ENCODE results near the gene IFT25.
A peak's percentile ranks its signal among the peaks of the same experiment; 100 is the strongest.

The IFT25 gene

DNA sequence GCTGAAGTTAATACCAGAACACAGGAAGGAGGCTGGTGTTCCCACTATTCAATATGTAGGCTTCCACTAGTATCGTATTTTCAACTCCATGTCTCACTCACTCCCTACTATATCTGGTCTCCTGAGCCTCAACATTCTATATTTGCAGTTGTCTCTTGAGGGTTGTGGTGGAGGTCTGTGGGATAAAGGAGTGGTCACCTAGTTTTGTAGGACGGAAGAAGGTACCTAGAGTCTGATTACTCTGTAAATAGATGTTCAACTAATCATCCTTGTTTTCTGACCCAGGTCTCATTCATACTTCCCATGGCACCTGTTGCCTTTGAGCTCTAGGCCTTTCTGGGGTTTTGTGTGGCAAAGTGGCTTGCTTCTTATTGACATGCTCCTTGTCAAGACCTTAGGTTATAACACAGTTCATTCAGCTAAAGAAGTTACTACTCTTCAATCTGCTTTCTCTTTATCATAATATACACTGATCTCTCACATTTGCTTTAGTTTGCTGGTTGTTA is 18.1 kb downstream of the IFT25 start:
- DNase-seq: no peak

DNA sequence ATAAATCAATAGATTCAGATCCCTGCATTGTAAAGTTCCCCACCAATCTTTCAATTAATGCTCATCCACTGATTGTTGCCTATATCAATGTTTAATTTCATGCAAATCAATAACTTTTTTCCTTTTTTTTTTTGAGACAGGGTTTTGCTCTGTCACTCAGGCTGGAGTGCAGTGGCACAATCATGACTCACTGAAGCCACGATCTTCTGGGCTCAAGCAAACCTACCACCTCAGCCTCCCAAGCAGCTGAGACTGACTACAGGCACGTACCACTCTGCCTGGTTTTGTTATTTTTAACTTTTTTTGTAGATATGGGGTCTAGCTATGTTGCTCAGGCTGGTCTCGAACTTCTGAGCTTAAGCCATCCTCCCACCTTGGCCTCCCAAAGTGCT is 25.8 kb downstream of the IFT25 start:
- no peak for DNase-seq

DNA sequence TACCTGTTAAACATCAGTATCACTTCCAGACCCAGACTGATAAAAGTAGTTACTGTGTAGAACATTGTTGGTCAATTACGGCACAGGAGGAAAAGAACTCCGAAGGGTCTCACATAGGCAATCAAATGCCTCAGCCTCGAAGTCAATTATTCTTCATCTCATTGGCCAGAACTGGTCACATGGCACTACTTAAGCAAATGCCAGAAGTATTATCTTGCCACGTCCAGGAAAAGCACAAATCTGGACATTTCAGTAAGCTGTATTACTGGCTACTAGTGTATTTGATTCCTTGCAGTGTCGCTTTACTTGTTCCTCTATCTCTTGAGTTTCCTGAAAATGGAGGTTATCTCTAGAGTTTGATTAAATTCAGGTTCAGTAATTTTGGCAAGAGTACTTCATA is 27.2 kb downstream of the IFT25 start:
- DNase-seq: no peak

DNA sequence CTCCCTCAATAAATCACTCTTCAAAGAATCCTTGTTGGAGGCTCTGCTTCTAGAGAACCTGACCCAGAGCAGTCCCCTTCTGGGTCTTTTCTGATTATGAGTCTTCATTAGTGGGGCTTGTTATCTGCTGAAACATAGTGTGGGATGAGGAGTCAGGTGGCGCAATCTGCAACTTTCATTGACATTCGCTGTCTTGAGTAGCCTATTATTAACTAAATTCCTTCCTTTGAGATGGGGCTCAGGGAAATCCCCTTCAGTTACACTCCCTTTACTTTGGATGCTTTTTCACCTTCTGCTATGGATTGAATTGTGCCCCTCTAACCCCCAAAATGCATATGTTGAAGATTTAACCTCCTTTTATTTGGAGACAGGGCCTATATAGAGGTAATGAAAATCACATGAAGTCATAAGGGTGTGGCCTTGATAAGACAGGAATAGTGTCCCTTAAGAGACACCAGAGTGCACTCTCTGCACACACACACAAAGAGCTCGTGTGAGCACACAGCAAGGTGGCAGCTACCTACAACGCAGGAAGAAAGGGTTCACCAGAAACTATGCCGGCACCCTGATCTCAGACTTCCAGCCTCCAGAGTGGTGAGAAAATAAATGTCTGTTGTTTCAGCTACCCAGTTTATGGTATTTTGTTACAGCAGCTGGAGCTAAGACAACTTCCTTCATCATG is 32.0 kb downstream of the IFT25 start:
- DNase-seq: no peak

DNA sequence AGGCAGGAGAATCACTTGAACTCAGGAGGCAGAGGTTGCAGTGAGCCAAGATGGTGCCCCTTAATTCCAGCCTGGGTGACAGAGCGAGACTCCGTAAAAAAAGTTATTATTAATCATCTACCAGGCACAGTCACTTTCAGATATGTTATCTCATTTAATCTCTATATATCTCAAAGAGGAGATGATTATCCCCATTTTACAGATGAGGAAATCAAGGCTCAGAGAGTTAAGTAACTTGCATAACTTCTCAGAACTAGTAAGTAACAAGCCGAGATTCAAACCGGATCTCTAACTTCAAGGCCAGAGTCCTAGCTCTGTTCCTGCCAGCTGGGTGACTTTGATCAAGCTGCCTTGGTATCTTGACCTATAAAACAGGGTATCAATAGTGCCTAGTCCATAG is 34.1 kb downstream of the IFT25 start:
- DNase-seq: no peak

DNA sequence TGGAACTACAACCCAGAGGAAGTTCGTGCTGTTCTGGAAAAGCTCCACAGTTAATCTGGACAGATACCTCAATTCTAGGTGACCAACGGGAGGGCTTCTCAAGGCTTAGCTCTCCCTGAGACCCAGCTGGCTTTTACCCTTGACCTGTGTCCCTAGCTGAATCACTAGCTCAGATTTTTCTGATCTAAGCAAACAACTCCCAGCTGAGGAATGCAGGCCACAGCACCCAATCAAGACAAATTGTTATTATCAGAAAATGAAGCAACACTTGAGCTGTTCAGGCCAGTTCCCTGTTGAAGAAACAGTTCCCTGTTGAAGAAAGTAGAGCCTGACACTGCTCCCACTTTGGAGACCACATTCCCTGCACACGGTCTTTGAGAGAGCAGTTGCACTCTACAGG is 35.6 kb downstream of the IFT25 start:
- DNase-seq: no peak

DNA sequence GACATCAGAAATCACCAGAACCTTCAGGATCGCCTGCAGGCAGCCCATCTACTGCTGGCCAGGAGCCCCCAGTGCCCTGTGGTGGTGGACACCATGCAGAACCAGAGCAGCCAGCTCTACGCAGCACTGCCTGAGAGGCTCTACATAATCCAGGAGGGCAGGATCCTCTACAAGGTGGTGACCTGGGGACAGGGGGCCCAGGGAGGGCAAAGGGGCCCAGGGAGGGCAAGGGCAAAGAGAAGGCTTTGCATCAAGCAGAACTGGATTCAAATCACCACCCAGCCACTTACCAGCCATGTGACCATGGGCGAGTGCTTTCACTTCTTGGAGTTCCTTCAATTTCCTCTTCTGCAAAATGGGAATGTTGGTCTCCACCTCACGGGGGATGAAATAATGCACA is 39.4 kb downstream of the IFT25 start:
- peak in 2 of 3 donors; percentile 8 to 17 for DNase-seq

DNA sequence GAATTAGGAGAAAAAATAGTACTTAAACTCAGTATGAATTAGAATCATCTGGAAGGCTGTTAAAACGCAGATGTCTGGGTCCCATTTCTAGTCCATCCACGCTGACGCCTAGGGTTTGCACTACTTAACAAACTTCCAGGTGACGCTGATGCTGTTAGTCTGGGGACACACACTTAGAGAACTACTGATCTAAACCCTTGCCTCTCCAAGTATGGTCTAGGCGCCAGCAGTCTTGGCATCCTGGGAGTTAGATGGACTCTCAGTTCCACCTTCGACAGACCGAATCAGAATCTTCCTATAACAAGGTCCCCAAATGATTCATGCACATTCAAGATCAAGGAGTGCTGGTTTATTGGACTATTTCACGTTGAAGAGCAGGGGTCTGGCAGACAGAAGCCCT is 40.0 kb downstream of the IFT25 start:
- DNase-seq: no peak

DNA sequence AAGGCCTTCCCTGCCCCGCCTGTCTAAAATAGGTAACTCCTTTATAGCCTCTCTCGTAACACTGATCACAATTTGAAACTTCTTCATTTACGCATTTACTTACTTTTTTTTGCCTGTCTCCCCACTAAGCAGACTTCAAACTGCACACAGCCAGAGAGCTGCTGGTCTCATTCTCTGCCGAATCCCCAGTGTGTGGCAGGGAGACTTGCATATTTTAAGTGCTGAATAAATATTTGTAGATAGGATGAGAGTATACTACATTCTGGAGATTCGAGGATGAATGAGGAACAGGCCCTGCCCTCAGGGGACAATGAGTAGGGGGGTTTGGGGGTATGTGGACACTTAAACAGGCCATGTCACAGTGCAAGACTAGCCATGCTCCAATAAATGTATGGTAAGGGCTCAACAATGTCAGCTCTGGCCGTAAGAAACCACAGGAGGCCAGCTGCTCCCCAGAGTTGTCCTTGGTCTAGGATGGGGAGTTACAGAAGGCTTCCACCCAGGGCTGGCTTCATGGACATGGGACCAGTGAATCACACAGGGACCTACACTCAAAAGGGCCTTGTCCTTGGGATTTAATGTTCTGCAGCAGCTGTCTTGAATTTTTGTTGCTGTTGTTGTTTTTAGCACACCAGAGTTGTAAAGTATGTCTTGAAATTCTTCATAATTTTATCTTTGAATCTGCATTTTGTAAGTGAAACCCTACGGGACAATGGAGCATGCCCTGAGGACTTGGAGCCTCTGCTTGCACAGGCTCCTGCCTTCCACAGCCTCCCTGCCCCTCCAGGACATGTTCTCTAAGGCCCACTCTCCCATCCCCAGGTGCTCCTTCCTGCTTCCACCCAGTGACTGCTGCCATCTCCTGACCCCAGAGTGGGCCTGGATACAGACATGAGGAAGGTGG is 43.0 kb downstream of the IFT25 start:
- no peak for DNase-seq

DNA sequence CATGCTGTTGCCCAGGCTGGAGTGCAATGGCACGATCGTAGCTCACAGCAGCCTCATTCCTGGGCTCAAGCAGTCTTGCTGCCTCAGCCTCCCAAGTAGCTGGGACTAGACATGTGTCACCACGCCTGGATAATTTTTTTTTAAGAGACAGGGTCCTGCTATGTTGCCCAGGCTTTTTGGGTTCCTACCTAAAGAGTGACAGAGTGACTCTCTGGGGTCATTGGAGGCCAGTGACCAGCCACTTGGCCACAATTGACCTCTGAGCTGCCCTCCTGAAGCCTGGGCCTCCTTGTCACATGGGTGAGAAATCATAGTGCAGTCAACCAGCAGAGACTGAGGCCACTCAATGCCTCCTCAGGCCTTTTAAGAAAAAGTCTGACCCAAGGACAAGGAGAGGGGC is 45.8 kb downstream of the IFT25 start:
- no peak for DNase-seq

DNA sequence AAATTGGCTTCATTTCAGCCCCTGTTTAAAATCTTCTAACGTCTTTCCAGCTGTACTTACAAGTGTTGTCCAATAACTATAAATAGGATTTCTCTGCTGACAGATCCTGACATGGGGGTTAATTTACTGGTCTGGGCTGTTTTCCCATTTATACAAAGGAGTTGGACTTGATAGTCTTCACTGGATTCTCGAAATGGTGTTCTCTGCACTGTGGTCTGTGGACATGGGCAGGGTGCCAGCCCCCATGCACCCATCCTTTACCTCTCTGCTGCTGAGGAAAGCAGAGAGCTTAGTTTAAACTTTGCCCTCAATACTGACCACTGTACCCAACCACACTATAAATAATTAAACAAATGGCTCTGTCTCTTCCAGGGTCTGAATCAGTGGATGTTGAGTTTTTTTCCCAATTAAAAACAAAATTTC is 46.3 kb downstream of the IFT25 start:
- no peak for DNase-seq

DNA sequence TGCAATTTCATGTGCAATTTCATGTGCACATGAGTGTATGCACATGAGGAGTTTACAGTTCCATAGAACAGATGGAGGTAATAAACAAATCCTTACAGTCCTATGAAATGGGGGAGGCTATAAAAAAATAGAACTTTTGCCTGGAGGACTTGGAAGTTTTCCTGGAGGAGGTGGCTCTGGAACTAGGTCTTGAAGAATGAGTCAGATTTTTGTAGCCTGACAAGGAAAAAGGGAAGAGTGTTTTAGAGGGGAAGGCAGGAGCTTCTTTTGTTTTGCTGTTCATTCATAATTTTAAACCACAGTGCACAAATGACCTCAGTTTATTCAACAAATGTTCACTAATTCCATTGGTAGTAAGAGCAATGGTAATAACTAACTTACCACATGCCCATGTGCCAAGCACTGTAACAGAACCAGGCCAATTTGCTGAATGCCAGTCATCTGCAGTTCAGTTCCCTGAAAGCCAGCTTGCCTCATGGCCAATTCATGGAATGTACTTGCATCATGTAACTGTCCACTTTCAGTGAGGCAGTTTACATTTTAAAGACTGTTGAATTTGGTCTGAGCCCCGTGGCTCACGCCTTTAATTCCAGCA is 48.8 kb downstream of the IFT25 start:
- peak; percentile 45 to 68 (median 47) for DNase-seq

DNA sequence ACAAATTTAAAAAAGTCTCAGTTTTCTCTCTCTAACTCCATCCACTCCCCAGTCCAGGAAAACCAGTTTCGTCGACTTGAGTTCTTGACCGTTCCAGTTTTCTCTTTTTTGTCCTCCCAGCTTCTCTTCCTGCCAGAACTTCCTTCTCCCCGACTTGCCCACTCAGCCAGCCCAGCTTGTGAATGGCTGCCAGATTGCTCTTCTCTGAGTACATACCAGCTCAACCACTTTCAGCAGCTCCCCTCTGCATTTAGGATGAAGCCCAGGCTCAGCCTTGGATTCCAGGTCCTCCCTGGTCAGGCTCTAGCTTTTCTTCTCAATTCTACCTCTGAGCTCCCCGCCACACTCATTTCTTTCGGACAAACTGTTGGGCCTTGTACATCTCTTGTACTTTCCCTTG is 50.1 kb downstream of the IFT25 start:
- peak in 2 of 3 donors; percentile 8 to 11 for DNase-seq

DNA sequence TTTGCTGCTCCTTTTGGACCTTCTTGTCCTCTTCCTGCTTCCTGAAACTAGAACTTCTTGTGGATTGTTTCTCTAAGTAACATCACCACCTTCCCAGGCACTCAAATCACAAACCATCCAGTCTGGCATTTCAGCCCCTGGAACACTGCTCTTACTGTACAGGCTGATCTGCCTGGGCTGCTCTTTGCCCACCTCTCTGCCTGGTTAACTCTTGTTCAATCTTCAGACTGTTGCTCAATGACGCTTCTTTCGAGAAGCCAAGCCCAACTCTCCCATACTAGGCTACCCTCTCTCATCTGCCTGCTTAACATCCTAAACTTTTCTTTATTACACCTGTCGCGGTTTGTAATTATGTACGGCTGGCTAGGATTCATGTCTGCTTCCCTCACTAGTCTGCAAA is 50.9 kb downstream of the IFT25 start:
- DNase-seq: no peak

DNA sequence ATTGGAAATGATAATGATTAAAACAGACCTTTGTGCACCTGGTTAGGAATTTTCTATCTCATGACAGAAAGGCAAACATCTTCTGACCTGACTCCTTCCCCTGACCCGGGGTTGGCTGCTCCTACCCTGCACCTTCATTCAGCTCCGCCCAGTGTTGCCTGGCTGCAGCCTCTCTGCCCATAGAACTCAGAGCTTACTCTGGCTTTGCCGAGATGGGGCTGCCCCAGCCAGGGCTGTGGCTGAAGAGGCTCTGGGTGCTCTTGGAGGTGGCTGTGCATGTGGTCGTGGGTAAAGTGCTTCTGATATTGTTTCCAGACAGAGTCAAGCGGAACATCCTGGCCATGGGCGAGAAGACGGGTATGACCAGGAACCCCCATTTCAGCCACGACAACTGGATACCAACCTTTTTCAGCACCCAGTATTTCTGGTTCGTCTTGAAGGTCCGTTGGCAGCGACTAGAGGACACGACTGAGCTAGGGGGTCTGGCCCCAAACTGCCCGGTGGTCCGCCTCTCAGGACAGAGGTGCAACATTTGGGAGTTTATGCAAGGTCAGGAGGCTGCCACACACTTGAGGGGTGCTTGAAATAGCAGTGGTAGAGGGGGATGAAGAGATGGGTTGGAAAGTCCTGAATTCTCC is 51.4 kb downstream of the IFT25 start, which contains the start of gene DIO1:
TSS of gene DIO1 (plus strand) at position 189 of the 638 bp plus-strand sequence. CDS start at position 213, 24 bp downstream.
- DNase-seq: no peak

DNA sequence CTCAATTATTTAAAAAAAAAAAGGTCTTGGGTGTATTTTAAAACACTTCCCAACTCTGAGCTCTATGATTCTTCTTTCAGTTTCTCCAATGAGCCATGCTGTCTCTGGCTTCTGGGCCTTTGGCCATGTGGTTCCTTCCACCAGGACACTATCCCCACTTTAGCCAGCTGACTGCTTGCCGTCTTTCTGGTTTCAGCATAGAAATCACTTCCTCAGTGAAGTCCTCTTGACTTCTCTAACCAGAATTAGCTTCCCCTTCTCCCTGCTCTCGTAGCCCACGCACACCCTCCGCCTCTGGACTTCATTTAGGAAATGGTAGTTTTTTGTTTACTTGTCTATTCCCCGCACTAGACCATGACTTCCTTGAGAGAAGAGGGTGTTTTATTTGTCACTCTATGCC is 52.6 kb downstream of the IFT25 start:
- DNase-seq: peak; percentile 93 to 98 (median 93)

DNA sequence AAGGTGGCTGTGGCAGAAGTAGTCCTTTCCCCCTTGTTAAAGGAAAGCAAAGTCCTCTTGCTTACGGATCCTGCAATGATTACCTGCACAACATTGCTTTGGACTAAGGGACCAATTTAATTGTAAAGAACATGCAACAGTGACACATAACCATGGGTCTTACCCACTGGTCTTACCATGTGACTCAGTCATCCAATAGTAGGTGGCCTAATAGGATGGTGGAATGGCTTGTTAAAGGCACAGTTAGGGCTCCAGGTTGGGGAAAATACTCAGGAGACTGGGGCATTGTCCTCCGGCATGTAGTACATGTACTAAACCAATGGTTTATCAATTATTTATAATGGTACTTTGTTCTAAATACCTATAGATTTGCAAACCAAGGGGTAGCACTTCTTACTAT is 53.8 kb downstream of the IFT25 start:
- DNase-seq: peak; percentile 19 to 42 (median 33)

DNA sequence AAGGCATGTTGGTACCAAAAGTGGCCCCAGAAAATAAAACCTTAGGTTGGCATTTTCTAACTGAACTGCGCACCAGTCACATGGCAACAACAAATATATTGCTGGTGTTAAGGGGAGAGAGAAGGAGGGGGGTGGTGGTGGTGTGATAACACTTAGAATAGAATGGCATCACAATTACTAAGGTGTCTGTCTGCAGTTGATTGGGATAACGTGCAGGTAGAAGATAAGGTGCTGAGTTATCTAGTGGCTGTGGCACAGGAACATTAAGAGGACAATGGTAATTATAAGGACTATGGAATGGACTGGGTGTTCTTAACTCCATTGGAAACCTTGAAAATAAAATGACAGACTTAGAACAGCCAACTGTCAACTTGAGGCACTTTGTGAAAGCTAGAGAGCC is 54.5 kb downstream of the IFT25 start:
- no peak for DNase-seq

DNA sequence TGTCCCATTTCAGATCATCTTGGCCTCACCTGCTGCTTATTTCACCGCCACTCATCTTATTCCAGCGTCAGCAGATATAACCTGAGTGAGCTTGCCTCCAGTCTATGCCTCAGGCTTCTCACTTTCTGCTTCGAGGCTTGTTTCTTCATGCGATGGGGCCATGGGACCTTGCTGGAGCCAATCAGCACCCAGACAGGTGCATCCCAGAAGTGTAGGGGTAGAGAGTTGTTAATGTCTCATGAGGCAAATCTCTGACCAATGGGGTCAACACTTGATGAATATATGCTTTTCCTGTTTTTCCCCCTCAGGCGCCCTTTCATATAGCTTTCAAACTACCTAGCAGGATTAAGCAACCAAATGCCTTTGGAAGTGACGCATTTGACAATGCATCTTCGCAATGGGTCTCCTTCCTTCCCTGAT is 55.0 kb downstream of the IFT25 start:
- DNase-seq: no peak

DNA sequence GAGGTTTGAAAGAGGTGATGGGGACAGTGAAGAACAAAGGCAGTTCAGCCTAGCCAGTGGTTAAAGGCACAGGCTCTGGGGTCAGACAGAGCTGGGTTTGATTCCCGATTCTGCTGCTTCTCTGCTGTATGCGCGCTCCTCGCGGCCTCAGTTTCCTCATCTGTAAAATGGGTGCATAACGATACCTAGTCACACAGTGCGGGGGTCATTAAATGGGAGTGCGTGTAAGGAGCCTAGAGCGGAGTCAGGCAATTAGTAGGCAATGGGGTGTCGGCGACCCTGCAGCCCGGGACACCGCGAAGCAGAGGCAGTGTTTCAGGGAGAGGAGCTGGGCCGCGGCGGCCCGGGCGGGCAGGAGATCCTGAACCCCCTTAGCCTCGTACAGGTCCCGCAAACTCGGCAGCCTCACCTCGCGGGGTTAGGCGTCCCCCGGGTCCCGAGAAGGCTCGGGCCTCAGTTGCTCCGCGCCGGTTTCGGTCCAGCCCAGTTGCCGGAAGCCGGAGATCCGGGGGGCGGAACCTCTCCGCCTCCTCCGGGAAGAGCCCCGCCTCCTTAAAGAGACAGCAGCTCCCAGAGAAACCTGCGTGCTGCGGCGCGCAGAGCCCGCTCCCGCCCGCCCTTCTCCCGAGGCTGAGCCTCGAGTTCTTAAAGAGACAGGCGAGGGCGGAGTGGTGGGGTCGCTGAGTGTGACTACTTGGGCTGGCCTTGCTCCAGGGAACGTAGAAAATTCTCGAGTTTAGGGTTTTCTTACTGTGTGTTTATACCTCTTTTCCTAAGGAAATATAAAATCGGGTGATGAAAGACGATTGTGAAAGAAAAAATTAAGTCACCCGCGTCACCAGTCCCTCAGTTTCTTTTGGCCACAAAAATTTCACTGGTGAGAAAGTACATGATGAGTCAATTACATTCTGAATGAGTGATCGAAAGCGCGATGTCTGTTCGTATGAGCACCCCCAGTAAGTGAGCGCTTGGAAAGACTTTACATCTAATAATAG is 55.9 kb downstream of the IFT25 start, which contains the start of gene YIPF1:
TSS of gene YIPF1 (minus strand) at position 494 of the 995 bp plus-strand sequence. CDS start 860 bp downstream, outside the sequence.
- DNase-seq: peak; percentile 94 to 97 (median 94)

DNA sequence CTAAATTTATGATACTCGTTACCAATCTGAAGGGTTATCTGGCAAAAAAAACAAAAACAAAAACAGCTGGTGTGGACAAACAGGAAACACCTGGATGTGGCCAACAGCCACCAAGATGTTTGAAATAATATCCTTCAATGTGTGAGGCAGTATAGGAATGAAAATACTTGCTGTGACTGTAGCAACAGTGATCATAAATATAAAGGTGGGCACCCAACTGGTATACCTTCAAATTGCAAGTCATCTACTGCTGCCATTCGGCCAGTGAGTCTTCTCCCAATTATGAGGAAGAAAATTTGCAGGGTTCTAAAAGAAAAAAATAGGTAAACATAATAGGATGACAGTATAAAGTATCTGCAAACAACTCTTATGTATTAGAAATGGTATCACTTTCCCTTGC is 56.8 kb downstream of the IFT25 start:
- no peak for DNase-seq

Measured in suppressor macrophage treated with lipopolysaccharide for 1 hour (primary cell).